Frontal cortex (tissue), 4 donors: ENCODE measurements around the gene TGFBR3L. TPM values are rescaled to one million over a fixed set of nuclear protein-coding genes. Genes with fewer than 3 reads are reported as not detected.

Experiments used
- DNase-seq, 2 donors: peaks; one replicate each; pipeline ENCODE4 v3.0.0; 2012; ENCODE audit warnings: low spot score in 2 of 2
- FAIRE-seq: peaks from 2 replicates; lab custom pipeline; 2012; peaks lifted over from hg19 to GRCh38; lab: Jason Lieb, UNC
- total RNA-seq: library from RNA; depleted of rRNA; stranded (reverse); fragments of >200 nt; gene quantifications from one replicate; pipeline ENCODE4 v1.2.3, GENCODE V29; 2014
- donor health status: control.
- donor health status: control.
- donor health status: control.

The TGFBR3L gene
- total RNA-seq: not detected

- no peak for DNase-seq
- no peak for FAIRE-seq
Observed at GRCh38 chr19:7914598-7915045, at the start of gene TGFBR3L. Gene TGFBR3L (plus strand): TSS chr19:7914830.

- FAIRE-seq: no peak
- peak in 1 of 2 donors; percentile 36 for DNase-seq
Observed at GRCh38 chr19:7865262-7865911, 49.2 kb upstream of the TGFBR3L start.

- FAIRE-seq (no peak), DNase-seq (peak in 1 of 2 donors; percentile 43)
Observed at GRCh38 chr19:7866399-7867091, 48.1 kb upstream of the TGFBR3L start.

- no peak for FAIRE-seq
- peak in 1 of 2 donors; percentile 31 for DNase-seq
Observed at GRCh38 chr19:7867092-7867844, 47.4 kb upstream of the TGFBR3L start.

- FAIRE-seq: no peak
Observed at GRCh38 chr19:7868326-7868670, 46.3 kb upstream of the TGFBR3L start.

GRCh38 chr19:7868671-7869452 is 45.8 kb upstream of the TGFBR3L start:
- FAIRE-seq (no peak), DNase-seq (peak; percentile 89)

More at GRCh38 chr19:7868326-7868670, 46.3 kb upstream of the TGFBR3L start:
- no peak for DNase-seq

GRCh38 chr19:7869453-7869909 is 45.1 kb upstream of the TGFBR3L start:
- FAIRE-seq: no peak
- DNase-seq: peak; percentile 66 to 74

GRCh38 chr19:7869910-7870511 is 44.6 kb upstream of the TGFBR3L start:
- DNase-seq (no peak), FAIRE-seq (no peak)

- FAIRE-seq (no peak), DNase-seq (no peak)
Observed at GRCh38 chr19:7870571-7871436, 43.8 kb upstream of the TGFBR3L start.

GRCh38 chr19:7871437-7872305 is 43.0 kb upstream of the TGFBR3L start:
- no peak for FAIRE-seq
- DNase-seq: peak; percentile 71 to 74

GRCh38 chr19:7872306-7873204 is 42.1 kb upstream of the TGFBR3L start:
- FAIRE-seq (no peak), DNase-seq (no peak)

GRCh38 chr19:7873304-7874075 is 41.1 kb upstream of the TGFBR3L start:
- FAIRE-seq (no peak), DNase-seq (peak in 1 of 2 donors; percentile 41)

GRCh38 chr19:7874076-7874896 is 40.3 kb upstream of the TGFBR3L start, which contains the start of gene PRR36:
Gene PRR36 (minus strand): TSS chr19:7874390. CDS start chr19:7873689, 701 bp downstream.
- FAIRE-seq (no peak), DNase-seq (peak in 1 of 2 donors; percentile 61)

GRCh38 chr19:7874897-7875273 is 39.7 kb upstream of the TGFBR3L start:
- DNase-seq (no peak), FAIRE-seq (no peak)

GRCh38 chr19:7877249-7877836 is 37.3 kb upstream of the TGFBR3L start:
- DNase-seq: no peak
- FAIRE-seq: no peak
